Neural cell (in vitro differentiated cells): ENCODE results near the gene ARSA. TPM values are rescaled to one million over a fixed set of nuclear protein-coding genes. Genes with fewer than 3 reads are reported as not detected.

ENCODE experiments used
- H2AFZ ChIP-seq: fragments of 200-600, 300-800 bp; sonication (generic), shearing (Covaris generic); 2 replicates; pipeline ENCODE4 v1.6.0; 2014; ENCODE audit warnings: low read depth, mild to moderate bottlenecking, antibody characterized with exemption, low read length, moderate library complexity
- H3F3A ChIP-seq: fragments of 200-600 bp; shearing (Covaris generic); 2 replicates; pipeline ENCODE4 v1.6.1; 2016; ENCODE audit warnings: mild to moderate bottlenecking, moderate library complexity, mixed read lengths, antibody characterized with exemption, low read length; ENCODE audit not compliant: insufficient read depth, poor library complexity, severe bottlenecking
- H3K27ac ChIP-seq: fragments of 200-600, 300-800 bp; sonication (generic), shearing (Covaris generic); 2 replicates; pipeline ENCODE4 v1.5.1; 2014; ENCODE audit warnings: mild to moderate bottlenecking, low read length, moderate library complexity
- H3K27me3 ChIP-seq: fragments of 300-800, 200-600 bp; sonication (generic), shearing (Covaris generic); 2 replicates; pipeline ENCODE4 v1.6.0; 2014; ENCODE audit warnings: mild to moderate bottlenecking, low read depth, low read length, moderate library complexity; ENCODE audit not compliant: insufficient read depth
- H3K36me3 ChIP-seq: fragments of 300-800, 200-600 bp; sonication (generic), shearing (Covaris generic); 2 replicates; pipeline ENCODE4 v1.5.1; 2014; ENCODE audit warnings: mild to moderate bottlenecking, antibody characterized with exemption, low read length, moderate library complexity; ENCODE audit not compliant: insufficient read depth
- H3K4me2 ChIP-seq: fragments of 300-800, 200-600 bp; sonication (generic), shearing (Covaris generic); 2 replicates; pipeline ENCODE4 v1.6.0; 2014; ENCODE audit warnings: mild to moderate bottlenecking, low read length
- H3K4me3 ChIP-seq: fragments of 300-800, 200-600 bp; sonication (generic), shearing (Covaris generic); 2 replicates; pipeline ENCODE4 v1.5.1; 2014; ENCODE audit warnings: mild to moderate bottlenecking, low read length, moderate library complexity
- H3K79me2 ChIP-seq: fragments of 200-600 bp; shearing (Covaris generic); replicated peaks from 2 replicates; pipeline ENCODE4 v1.6.0; 2014; ENCODE audit warnings: mild to moderate bottlenecking, low read length, moderate library complexity; ENCODE audit not compliant: insufficient read depth
- H3K9ac ChIP-seq: fragments of 300-800, 200-600 bp; sonication (generic), shearing (Covaris generic); 2 replicates; pipeline ENCODE4 v1.6.1; 2016; ENCODE audit warnings: mild to moderate bottlenecking, low read length, mixed read lengths
- H3K9me2 ChIP-seq: fragments of 200-600 bp; shearing (Covaris generic); 2 replicates; pipeline ENCODE4 v1.6.1; 2016; ENCODE audit warnings: mild to moderate bottlenecking, low read length, mixed read lengths; ENCODE audit not compliant: insufficient read depth
- H3K9me3 ChIP-seq: fragments of 200-600, 300-800 bp; sonication (generic), shearing (Covaris generic); 2 replicates; pipeline ENCODE4 v1.6.1; 2016; ENCODE audit warnings: mild to moderate bottlenecking, mixed run types, low read length, moderate library complexity, mixed read lengths
- H4K20me1 ChIP-seq: fragments of 200-600 bp; shearing (Covaris generic); 2 replicates; pipeline ENCODE4 v1.6.1; 2016; ENCODE audit warnings: mild to moderate bottlenecking, mixed run types; ENCODE audit not compliant: insufficient read depth
- CTCF ChIP-seq: fragments of 450-650 bp; IDR thresholded peaks from 2 replicates; pipeline ENCODE4 v1.5.1; 2014; ENCODE audit warnings: antibody characterized with exemption, mild to moderate bottlenecking, moderate library complexity; ENCODE audit not compliant: poor library complexity, severe bottlenecking
- EP300 ChIP-seq: fragments of 450-650 bp; conservative IDR thresholded peaks from 2 replicates; pipeline ENCODE4 v1.6.1; 2014; ENCODE audit warnings: antibody characterized with exemption, mild to moderate bottlenecking, moderate library complexity; ENCODE audit not compliant: poor library complexity, severe bottlenecking
- EZH2 ChIP-seq: fragments of 200-600, 300-800 bp; shearing (Covaris generic), sonication (generic); IDR thresholded peaks from 2 replicates; pipeline ENCODE4 v1.6.1; 2014; ENCODE audit warnings: antibody characterized with exemption, low read length, borderline replicate concordance, mild to moderate bottlenecking; ENCODE audit not compliant: insufficient read depth, poor library complexity, severe bottlenecking
- MXI1 ChIP-seq: fragments of 450-650 bp; conservative IDR thresholded peaks from 2 replicates; pipeline ENCODE4 v1.6.1; 2014; ENCODE audit warnings: antibody characterized with exemption, mild to moderate bottlenecking; ENCODE audit not compliant: poor library complexity, severe bottlenecking
- POLR2AphosphoS5 ChIP-seq: IDR thresholded peaks from 2 replicates; pipeline ENCODE4 v1.6.1; 2012
- RAD21 ChIP-seq: fragments of 450-650 bp; conservative IDR thresholded peaks from 2 replicates; pipeline ENCODE4 v1.6.1; 2014; ENCODE audit warnings: antibody characterized with exemption, mild to moderate bottlenecking, moderate library complexity
- REST ChIP-seq: IDR thresholded peaks from 2 replicates; pipeline ENCODE4 v1.6.1; 2012; ENCODE audit warnings: borderline replicate concordance
- SMC3 ChIP-seq: fragments of 450-650 bp; conservative IDR thresholded peaks from 2 replicates; pipeline ENCODE4 v1.6.1; 2014; ENCODE audit warnings: antibody characterized with exemption, mild to moderate bottlenecking, moderate library complexity; ENCODE audit not compliant: poor library complexity
- TAF1 ChIP-seq: IDR thresholded peaks from 2 replicates; pipeline ENCODE4 v1.6.1; 2012; ENCODE audit warnings: low read depth
- polyA plus RNA-seq: library from polyadenylated mRNA; depleted of rRNA; stranded (reverse); fragments of >200 nt; gene quantifications from 2 replicates; pipeline ENCODE4 v1.2.3, GENCODE V29; 2014

ARSA gene
- polyA plus RNA-seq, 1 donor from 2014 or later: 32.5 TPM

- no peaks in the 10 kb centered on the region for H3K9me2 ChIP-seq
- H3K4me2 ChIP-seq: no peak overlapping the region
- no peaks in the 10 kb centered on the region for H4K20me1 ChIP-seq
- no peak overlapping the region for H3K9ac ChIP-seq
- no peaks in the 10 kb centered on the region for H3K9me3 ChIP-seq
- H3K79me2 ChIP-seq: no peaks in the 10 kb centered on the region
- H3K4me3 ChIP-seq: no peak overlapping the region
- no peak overlapping the region for H2AFZ ChIP-seq
- TF ChIP-seq RAD21 (no peak), CTCF (no peak), SMC3 (no peak), POLR2AphosphoS5 (no peak), TAF1 (no peak), EP300 (no peak), REST (no peak), EZH2 (no peak), MXI1 (no peak)
- H3K27ac ChIP-seq: no peak overlapping the region
- H3F3A ChIP-seq: no peaks in the 10 kb centered on the region
- no peaks in the 10 kb centered on the region for H3K36me3 ChIP-seq
- no peaks in the 10 kb centered on the region for H3K27me3 ChIP-seq
Observed at GRCh38 chr22:50626314-50626849, 1.6 kb downstream of the ARSA start.

GRCh38 chr22:50625568-50626313 lies 2.2 kb downstream of the ARSA start:
- H3K36me3 ChIP-seq: no peaks in the 10 kb centered on the region
- TF ChIP-seq MXI1: no peak
- no peak for TF ChIP-seq REST
- no peak for TF ChIP-seq RAD21
- no peak for TF ChIP-seq EP300
- no peak for TF ChIP-seq EZH2
- TF ChIP-seq POLR2AphosphoS5: no peak
- no peak for TF ChIP-seq CTCF
- TF ChIP-seq SMC3: no peak
- no peak for TF ChIP-seq TAF1
- no peaks in the 10 kb centered on the region for H3K9me2 ChIP-seq
- no peaks in the 10 kb centered on the region for H3K79me2 ChIP-seq
- H3F3A ChIP-seq: no peaks in the 10 kb centered on the region
- no peak overlapping the region for H3K9ac ChIP-seq
- no peaks in the 10 kb centered on the region for H3K27me3 ChIP-seq
- no peak overlapping the region for H3K27ac ChIP-seq
- no peak overlapping the region for H3K4me3 ChIP-seq
- no peaks in the 10 kb centered on the region for H4K20me1 ChIP-seq
- H2AFZ ChIP-seq: no peak overlapping the region
- no peaks in the 10 kb centered on the region for H3K9me3 ChIP-seq
- no peak overlapping the region for H3K4me2 ChIP-seq
